OCI-LY3 (cell line): ENCODE data around the gene PLA2G15.

Source experiments
- CTCF ChIP-seq: fragments of 200-600, 300-600 bp; sonication (generic); IDR thresholded peaks from 2 replicates; pipeline ENCODE4 v1.5.1; 2014; ENCODE audit warnings: antibody characterized with exemption, low read length, low read depth
- EZH2phosphoT487 ChIP-seq: fragments of 200-600 bp; shearing (Covaris generic); IDR thresholded peaks from 2 replicates; pipeline ENCODE4 v1.6.1; 2018; ENCODE audit warnings: antibody characterized with exemption, mixed run types, low read depth

- TF ChIP-seq CTCF (no peak), EZH2phosphoT487 (no peak)
Observed at GRCh38 chr16:68231384-68232136, 13.6 kb upstream of the PLA2G15 start.
